Occipital lobe (tissue), 2 donors: ENCODE results near the gene SNCB. TPM values are rescaled to one million over a fixed set of nuclear protein-coding genes. Genes with fewer than 3 reads are reported as not detected.
A peak's percentile ranks its signal among the peaks of the same experiment; 100 is the strongest.

Source experiments
- DNase-seq: peaks from one replicate; lab custom pipeline; 2025; lab: John Stamatoyannopoulos, UW
- total RNA-seq: library from RNA; depleted of rRNA; stranded (reverse); fragments of >200 nt; gene quantifications from one replicate; pipeline ENCODE4 v1.2.3, GENCODE V29; 2014

Gene SNCB
- total RNA-seq, 1 donor from 2014 or later, result 12.6 TPM

GRCh38 chr5:176660860-176661641 is 30.7 kb upstream of the SNCB start:
- DNase-seq, result peak; percentile 60

- DNase-seq, result no peak
Observed at GRCh38 chr5:176660530-176660859, 30.2 kb upstream of the SNCB start.

- DNase-seq, result no peak
Observed at GRCh38 chr5:176659860-176660461, 29.6 kb upstream of the SNCB start.

GRCh38 chr5:176659512-176659839 is 29.1 kb upstream of the SNCB start:
- DNase-seq, result no peak

- no peak for DNase-seq
Observed at GRCh38 chr5:176658817-176659511, 28.6 kb upstream of the SNCB start.

GRCh38 chr5:176658007-176658599 is 27.8 kb upstream of the SNCB start:
- peak; percentile 70 for DNase-seq

- DNase-seq, result no peak
Observed at GRCh38 chr5:176656467-176656990, 26.2 kb upstream of the SNCB start.

- DNase-seq, result no peak
Observed at GRCh38 chr5:176654856-176655255, 24.5 kb upstream of the SNCB start.

- DNase-seq, result peak; percentile 29
Observed at GRCh38 chr5:176653401-176654385, 23.4 kb upstream of the SNCB start.

GRCh38 chr5:176652136-176652535 is 21.8 kb upstream of the SNCB start:
- peak; percentile 34 for DNase-seq

GRCh38 chr5:176651472-176651980 is 21.2 kb upstream of the SNCB start:
- DNase-seq, result no peak

- DNase-seq, result peak; percentile 29
Observed at GRCh38 chr5:176650354-176650884, 20.1 kb upstream of the SNCB start.

GRCh38 chr5:176648474-176649194 is 18.3 kb upstream of the SNCB start:
- DNase-seq, result no peak

- no peak for DNase-seq
Observed at GRCh38 chr5:176647843-176648473, 17.6 kb upstream of the SNCB start.

- DNase-seq, result peak; percentile 100
Observed at GRCh38 chr5:176647030-176647842, 16.9 kb upstream of the SNCB start, which contains the start of gene TSPAN17. Gene TSPAN17, plus strand, starts transcription at chr5:176647484. Its CDS starts 132 bp downstream, at chr5:176647616.

- no peak for DNase-seq
Observed at GRCh38 chr5:176646707-176647029, 16.3 kb upstream of the SNCB start.

- DNase-seq, result no peak
Observed at GRCh38 chr5:176646049-176646706, 15.8 kb upstream of the SNCB start.
